ENCODE data around the gene ICA1. TPM values are rescaled to one million over a fixed set of nuclear protein-coding genes. Genes with fewer than 3 reads are reported as not detected.

ICA1 gene
- total RNA-seq, 1 donor from 2014 or later: 13.1 TPM

DNA sequence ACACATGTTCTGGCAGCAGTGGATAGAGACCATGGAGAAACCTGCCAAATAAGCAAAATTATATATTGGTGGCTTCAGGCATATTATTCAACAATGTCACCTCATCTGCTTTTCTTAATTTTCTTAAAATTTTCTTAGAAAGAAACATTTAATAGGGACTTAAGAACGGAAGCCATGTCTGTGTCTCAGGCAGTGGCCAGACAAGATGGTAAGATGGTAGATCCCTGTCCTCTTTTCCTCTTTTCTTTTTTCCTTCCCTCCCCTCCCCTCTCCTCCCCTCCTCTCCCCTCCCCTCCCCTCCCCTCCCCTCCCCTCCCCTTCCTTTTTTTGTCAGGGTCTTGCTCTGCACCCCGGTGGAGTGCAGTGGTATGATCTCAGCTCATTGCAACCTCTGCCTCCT lies 24.2 kb upstream of the ICA1 start:
- DNase-seq (ENCODE audit: low spot score): no peak
- Histone ChIP-seq H3K79me2 (ENCODE audit: low read depth) (no peaks in the 10 kb centered on the region), H3K4me2 (no peak overlapping the region), H2AFZ (replicated peaks) (no peak overlapping the region), H3K36me3 (no peaks in the 10 kb centered on the region), H4K20me1 (ENCODE audit: low read depth) (no peaks in the 10 kb centered on the region), H3K27ac (no peak overlapping the region), H3K4me1 (no peaks in the 10 kb centered on the region), H3K9me3 (ENCODE audit: low read depth) (no peaks in the 10 kb centered on the region), H3K27me3 (no peaks in the 10 kb centered on the region), H3K9ac (no peak overlapping the region), H3K4me3 (no peak overlapping the region), H3F3A (ENCODE audit: low read depth) (no peaks in the 10 kb centered on the region)
- H3K4me1 Mint-ChIP-seq: no peaks in the 10 kb centered on the region
- no peak overlapping the region for H3K27ac Mint-ChIP-seq
- no peak overlapping the region for H3K4me3 Mint-ChIP-seq
- TF ChIP-seq, protein P1, sequence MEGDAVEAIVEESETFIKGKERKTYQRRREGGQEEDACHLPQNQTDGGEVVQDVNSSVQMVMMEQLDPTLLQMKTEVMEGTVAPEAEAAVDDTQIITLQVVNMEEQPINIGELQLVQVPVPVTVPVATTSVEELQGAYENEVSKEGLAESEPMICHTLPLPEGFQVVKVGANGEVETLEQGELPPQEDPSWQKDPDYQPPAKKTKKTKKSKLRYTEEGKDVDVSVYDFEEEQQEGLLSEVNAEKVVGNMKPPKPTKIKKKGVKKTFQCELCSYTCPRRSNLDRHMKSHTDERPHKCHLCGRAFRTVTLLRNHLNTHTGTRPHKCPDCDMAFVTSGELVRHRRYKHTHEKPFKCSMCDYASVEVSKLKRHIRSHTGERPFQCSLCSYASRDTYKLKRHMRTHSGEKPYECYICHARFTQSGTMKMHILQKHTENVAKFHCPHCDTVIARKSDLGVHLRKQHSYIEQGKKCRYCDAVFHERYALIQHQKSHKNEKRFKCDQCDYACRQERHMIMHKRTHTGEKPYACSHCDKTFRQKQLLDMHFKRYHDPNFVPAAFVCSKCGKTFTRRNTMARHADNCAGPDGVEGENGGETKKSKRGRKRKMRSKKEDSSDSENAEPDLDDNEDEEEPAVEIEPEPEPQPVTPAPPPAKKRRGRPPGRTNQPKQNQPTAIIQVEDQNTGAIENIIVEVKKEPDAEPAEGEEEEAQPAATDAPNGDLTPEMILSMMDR (IDR thresholded peaks at IDR 0.05): no peak
- TF ChIP-seq EZH2phosphoT487 (IDR thresholded peaks at IDR 0.05) (no peak), EZH2 (IDR thresholded peaks at IDR 0.05) (no peak)
- H3K27me3 Mint-ChIP-seq (ENCODE audit: insufficient read depth, low read depth): no peaks in the 10 kb centered on the region
- H3K36me3 Mint-ChIP-seq: no peaks in the 10 kb centered on the region
- H3K9me3 Mint-ChIP-seq: no peaks in the 10 kb centered on the region

DNA sequence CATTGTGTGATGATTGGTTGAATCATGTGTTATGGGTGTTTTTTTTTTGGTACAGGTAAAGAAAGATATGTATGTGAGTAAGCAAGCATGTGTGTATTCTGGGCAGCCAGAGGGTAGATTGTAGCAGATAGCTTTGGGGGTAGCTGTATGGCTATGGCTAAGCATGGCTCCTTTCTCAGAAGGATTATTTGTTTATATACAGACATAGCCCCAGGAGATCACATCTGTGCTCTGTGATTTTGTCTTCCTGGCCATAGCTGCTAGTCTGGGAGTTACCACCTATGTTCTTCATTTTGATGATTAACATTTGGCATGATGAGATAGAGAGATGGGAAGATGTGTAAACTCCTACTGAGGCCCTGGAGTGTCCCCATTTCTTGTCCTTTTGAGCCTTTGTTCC lies 23.2 kb upstream of the ICA1 start:
- no peaks in the 10 kb centered on the region for H3K79me2 ChIP-seq (ENCODE audit: low read depth)
- H3K9me3 Mint-ChIP-seq: no peaks in the 10 kb centered on the region
- H3K4me3 ChIP-seq: no peak overlapping the region
- no peak overlapping the region for H3K4me3 Mint-ChIP-seq
- H3F3A ChIP-seq (ENCODE audit: low read depth): no peaks in the 10 kb centered on the region
- H3K4me1 Mint-ChIP-seq: no peaks in the 10 kb centered on the region
- H4K20me1 ChIP-seq (ENCODE audit: low read depth): no peaks in the 10 kb centered on the region
- H3K36me3 ChIP-seq: no peaks in the 10 kb centered on the region
- H3K27me3 Mint-ChIP-seq (ENCODE audit: insufficient read depth, low read depth): no peaks in the 10 kb centered on the region
- H3K27me3 ChIP-seq: no peaks in the 10 kb centered on the region
- no peaks in the 10 kb centered on the region for H3K9me3 ChIP-seq (ENCODE audit: low read depth)
- H3K4me2 ChIP-seq: no peak overlapping the region
- no peak overlapping the region for H3K27ac ChIP-seq
- H3K9ac ChIP-seq: no peak overlapping the region
- H2AFZ ChIP-seq (replicated peaks): no peak overlapping the region
- TF ChIP-seq, protein P1 (IDR thresholded peaks at IDR 0.05): no peak
- TF ChIP-seq EZH2phosphoT487 (IDR thresholded peaks at IDR 0.05): no peak
- no peak for TF ChIP-seq EZH2 (IDR thresholded peaks at IDR 0.05)
- no peaks in the 10 kb centered on the region for H3K4me1 ChIP-seq
- DNase-seq (ENCODE audit: low spot score): no peak
- H3K36me3 Mint-ChIP-seq: no peaks in the 10 kb centered on the region
- H3K27ac Mint-ChIP-seq: peak overlapping the region; percentile 1

DNA sequence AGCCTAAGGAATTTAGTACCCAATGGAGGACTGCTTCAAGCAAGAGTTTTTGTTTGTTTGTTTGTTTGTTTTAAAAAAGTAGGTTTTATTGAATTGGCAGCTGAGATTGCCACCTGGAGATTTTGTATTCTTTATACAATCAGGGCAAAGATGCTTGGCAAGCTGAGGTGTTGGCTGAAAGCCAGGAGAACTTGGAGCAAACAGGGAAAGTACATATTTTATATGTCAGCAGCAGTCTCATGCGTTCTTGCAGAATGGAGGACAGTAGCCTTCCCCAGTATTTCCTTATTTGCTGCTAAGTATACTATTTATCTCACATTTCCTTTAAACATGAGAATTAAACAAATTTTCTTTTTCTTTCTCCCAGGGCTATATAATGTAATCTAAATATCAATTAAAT lies 22.6 kb upstream of the ICA1 start:
- Mint-ChIP-seq H3K27ac (peak overlapping the region; percentile 1), H3K9me3 (no peaks in the 10 kb centered on the region), H3K4me3 (no peak overlapping the region), H3K27me3 (ENCODE audit: insufficient read depth, low read depth) (no peaks in the 10 kb centered on the region), H3K4me1 (no peaks in the 10 kb centered on the region), H3K36me3 (no peaks in the 10 kb centered on the region)
- Histone ChIP-seq H3K4me3 (no peak overlapping the region), H2AFZ (replicated peaks) (no peak overlapping the region), H3K36me3 (no peaks in the 10 kb centered on the region), H3K79me2 (ENCODE audit: low read depth) (no peaks in the 10 kb centered on the region), H3K27me3 (no peaks in the 10 kb centered on the region), H3K9ac (no peak overlapping the region), H3K9me3 (ENCODE audit: low read depth) (no peaks in the 10 kb centered on the region), H3K4me2 (no peak overlapping the region), H3K27ac (no peak overlapping the region), H3F3A (ENCODE audit: low read depth) (no peaks in the 10 kb centered on the region), H3K4me1 (no peaks in the 10 kb centered on the region), H4K20me1 (ENCODE audit: low read depth) (no peaks in the 10 kb centered on the region)
- DNase-seq (ENCODE audit: low spot score): no peak
- TF ChIP-seq EZH2phosphoT487 (IDR thresholded peaks at IDR 0.05) (no peak), EZH2 (IDR thresholded peaks at IDR 0.05) (no peak)
- TF ChIP-seq, protein P1 (IDR thresholded peaks at IDR 0.05): no peak

Measured in neural progenitor cell (in vitro differentiated cells).